H4 (cell line): Measurements from ENCODE around the gene ATPAF2. TPM values are rescaled to one million over a fixed set of nuclear protein-coding genes. Genes with fewer than 3 reads are reported as not detected.

Experiments used
- DNase-seq: peaks from one replicate; pipeline ENCODE4 v3.0.0-alpha.2; 2015; ENCODE audit warnings: low spot score
- total RNA-seq: library from RNA; depleted of rRNA; stranded (reverse); fragments of >200 nt; shearing (Covaris generic); gene quantifications from 2 replicates; pipeline ENCODE4 v1.2.3, GENCODE V29; 2014

Gene ATPAF2
- total RNA-seq, 1 experiment from 2014 or later, result 8.6 TPM

DNA sequence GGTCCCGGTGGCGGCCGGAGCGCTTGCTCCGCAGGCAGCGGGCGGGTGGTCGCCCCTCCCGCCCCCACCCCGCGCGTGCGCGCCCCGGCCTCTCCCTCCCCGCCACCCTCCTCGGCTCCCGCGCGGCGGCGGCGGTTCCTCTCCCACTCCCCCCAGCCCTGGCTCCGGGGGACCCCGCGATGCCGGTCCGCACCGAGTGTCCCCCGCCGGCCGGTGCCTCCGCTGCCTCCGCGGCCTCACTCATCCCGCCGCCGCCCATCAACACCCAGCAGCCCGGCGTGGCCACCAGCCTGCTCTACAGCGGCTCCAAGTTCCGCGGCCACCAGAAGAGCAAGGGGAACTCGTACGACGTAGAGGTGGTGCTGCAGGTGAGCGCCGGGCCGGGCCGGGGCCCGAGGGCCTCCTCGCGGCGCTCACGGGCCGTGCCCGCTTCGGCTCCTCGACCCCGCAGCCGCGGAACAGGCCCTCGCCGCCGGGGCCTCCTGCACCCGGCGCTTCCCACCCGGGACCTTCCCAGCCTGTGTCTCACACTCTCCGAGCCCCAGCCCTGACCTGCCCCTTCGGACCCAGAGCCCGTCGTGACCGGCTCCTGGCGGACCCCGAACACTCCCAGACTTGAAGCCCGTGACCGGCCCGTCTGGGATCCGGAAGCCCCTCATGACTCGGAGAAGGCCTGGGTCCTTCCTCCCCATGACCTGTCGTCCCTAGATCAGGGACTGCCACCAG lies 730 bp upstream of the ATPAF2 start:
- DNase-seq, result no peak

DNA sequence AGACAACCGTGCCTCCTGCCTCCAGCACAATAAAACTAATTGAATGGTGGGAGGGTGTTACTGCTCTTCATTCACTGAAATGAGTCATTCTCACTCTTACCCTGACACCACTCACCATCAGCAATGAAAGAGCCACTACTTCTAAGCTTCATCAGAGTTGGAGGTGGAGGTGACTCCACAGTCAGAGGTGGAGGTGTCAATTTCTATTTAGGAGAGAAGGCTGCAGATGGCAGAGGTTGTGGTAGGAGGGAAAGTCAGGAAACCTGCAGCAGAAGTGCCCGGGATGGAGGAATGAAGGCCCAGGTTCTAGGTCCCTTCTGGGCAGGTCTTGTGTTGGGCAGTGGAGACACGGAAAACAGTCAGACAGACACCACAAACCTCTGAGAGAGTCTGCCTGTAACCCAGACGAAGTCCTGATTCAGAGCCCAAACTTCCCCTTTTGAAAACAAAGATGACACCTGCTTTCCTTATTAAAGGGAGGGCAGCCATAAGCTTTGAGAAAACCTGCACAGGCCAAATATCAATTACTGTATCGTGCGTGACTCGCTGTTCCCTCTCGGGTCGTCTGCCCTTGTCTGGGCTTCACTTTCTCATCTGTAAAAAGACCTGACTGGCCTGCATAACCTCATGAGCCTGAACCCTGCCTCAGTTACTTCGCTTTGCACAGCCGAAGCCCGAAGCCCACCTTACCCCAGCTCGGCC lies 668 bp downstream of the ATPAF2 start:
- DNase-seq, result no peak

DNA sequence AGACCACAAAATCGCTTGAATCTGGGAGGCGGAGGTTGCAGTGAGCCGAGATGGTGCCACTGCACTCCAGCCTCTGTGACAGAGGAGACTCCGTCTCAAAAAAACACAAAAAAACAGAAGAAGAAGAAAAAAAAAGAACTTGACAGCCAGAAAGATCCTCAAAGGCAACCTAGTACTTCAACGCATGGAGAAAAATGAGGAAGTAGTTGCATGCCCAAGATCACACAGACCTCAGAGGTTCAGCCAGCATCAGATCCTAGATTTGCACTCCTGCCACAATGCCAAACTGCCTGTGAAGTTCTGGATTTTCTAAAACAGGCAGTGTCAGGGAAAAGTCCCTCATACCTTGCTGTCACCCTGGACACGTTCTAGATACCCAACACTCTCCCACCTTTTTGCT lies 1.5 kb downstream of the ATPAF2 start:
- DNase-seq, result no peak

DNA sequence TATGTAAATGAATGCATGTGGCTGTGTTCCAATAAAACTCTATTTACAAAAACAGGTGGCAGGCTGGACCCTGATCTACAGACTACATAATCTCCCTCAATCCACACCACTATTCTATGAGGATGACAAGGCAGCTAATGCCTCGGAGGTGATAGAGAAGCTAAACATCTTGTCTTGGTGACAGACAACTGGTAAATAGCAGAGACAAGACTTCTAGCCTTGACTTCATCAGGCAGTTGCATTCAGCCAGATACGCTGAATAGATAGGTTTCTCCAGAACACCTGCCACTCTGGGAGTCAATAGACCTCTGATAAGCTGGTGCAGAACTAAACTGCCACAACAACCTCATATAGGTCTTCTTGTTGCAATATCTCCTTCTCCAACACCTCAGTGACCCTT lies 3.3 kb downstream of the ATPAF2 start:
- no peak for DNase-seq

DNA sequence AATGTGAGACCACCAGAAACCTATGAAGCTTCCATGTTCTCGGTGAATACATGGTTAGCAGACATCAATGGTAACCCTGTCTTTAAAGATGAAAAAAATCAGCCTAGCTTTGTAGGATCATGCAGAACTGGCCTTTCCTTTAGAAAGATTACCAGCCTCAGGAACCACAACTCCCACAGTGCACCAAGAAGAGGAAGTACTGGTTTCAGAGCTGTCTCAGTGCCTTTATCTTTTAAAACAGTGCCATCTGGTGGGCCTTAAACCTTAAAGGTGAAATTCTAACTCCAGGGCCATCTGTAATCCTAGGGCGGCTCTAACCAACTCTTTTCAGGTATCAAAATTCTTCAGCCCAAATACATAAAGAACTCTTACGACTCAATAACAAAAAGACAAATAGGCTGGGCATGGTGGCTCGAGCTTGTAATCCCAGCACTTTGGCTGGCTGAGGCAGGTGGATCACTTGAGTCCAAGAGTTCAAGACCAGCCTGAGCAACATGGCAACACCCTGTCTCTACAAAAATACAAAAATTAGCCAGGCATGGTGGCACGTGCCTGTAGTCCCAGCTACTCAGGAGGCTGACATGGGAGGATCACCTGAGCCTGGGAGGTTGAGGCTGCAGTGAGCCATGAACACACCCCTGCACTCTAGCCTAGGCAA lies 5.4 kb downstream of the ATPAF2 start:
- peak; percentile 82 for DNase-seq

DNA sequence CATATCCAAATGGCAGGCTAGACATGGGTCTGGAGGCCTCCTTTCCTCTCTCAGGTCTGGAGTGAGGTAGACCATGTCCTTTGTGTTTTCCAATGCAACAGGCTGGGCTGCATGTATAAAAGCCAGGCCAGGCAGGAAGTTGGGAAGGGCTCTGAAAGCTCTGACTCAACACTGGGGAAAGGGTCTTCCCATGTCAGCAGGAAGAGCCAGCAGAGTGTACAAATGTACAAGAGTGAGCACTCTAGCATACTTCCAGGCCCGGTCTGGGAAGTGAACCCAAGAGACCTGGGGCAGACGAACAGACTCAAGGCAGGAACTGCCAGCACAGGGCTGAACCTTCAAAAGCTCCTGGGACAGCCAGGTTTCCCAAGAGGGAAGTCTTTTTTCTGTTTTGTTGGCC lies 7.0 kb downstream of the ATPAF2 start:
- no peak for DNase-seq

DNA sequence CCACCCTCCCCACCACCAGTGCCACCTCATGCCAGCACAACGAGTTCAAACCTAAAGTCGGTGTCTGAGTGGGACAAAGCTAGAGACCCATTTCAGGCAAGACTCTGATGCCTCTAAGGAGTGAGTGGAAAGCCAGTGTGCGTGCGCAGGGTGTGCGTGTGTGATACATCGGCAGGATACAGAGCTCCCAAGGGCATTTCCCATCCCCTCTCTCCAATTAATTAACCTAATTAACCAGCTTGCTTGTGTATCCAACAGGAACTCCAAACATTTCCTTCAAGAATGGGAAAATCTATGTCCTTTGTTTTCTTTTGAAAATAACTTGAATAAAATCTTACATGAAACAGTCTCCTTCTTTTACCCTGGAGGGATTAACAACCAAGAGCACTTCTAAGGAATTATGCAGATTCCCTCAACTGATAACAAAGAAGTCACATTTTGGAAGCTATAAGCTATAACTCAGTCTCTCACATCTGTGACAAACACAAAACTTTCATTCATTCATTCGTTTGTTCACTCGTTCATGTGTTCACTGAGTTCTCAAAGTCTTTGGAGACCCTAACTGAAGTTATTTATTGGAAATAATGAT lies 9.9 kb downstream of the ATPAF2 start:
- no peak for DNase-seq

DNA sequence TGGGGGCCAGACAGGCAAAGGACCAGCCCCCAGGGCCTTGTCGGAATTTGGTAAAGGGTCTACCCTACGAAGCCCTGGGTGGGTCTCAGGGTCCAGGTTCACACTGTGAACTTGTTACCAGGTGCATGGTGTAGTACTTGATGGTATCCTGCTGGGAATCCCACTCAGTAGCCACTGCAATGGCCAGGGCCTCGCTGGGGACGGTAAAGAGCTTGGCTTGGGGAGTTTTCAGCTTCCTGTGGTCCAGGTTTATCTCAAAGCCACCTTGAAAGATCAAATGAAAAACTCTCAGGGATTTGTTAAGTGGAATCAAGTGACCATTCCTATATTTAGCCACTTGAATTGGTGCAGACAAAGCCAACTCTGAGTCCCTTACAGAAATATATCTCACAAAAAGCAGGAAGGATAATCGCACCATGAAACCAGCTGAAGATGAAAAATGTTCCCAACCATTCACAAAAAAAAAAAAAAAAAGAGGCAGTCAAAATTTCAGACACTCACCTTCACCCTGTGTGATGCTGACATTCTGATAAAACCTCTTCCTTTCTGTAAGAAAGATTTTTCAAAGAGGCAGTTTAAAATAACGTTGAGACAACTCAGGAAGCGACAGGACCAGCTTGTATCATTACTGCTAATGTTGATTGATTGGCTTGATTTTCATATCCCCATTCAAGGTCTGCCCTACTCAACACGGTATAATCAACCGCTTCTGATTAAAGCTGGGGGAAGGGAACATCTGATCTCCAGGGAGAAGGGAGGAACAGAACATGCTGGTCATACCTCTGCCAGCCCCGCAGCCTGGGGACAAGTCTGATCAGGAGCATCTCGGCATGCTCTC lies 10.6 kb downstream of the ATPAF2 start:
- no peak for DNase-seq

DNA sequence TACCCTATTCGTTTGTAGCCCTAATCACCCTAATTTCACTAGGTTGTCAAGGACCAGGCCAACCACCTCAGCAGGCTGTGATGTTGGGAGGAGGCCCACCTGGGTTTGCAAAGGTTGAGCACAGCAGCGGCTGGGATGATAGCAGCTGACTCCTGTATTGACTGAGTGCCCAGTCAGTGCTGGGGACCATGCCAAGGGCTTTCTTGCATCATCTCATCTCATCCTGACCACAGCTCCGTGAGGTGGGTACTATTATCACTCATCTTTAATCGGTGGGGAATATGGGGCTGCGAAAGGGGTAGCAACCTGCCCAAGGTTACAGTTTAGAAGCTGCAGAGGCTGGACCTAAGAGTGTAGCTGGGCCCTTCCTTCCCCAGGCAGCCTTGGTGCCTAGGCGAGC lies 11.7 kb downstream of the ATPAF2 start:
- DNase-seq, result no peak

DNA sequence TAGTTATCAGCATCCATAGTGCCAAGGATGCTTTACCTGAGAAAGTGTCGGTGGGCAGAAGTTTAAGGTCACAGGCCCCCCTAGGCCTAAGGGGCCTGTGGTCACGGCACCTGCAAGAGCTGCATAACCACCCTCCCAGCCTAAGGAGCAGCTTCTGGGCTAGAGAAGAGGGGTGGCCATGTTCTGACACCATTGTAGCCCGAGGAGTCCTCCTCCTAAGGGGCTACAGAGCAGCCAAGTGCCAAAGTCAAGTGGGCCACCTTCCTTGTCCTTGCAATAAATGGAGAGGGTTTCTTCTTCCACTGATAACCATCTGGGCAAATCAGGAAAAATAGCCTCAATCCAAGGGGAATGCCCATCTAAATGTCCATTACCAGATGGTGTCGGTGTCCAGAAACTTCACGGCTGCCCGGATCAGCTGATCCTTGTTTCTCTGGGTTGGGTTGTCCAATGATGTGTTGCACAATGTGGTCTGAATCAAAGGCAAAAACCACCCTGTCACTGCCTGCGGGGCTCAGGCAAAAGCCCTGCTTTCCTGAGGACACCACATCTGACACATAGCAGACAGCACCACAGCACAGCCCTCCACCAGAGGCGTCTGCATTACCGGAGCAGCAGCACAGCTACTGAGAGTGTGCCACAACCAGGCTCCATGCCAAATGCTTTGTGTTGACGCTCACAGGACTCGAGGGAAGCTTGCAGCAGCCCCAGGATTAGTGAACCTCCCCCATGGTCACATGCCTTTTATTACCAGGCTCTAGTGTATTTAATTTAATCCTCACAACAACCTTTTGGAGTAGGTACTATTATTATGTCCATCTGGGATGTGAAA lies 12.8 kb downstream of the ATPAF2 start:
- DNase-seq, result peak; percentile 88

DNA sequence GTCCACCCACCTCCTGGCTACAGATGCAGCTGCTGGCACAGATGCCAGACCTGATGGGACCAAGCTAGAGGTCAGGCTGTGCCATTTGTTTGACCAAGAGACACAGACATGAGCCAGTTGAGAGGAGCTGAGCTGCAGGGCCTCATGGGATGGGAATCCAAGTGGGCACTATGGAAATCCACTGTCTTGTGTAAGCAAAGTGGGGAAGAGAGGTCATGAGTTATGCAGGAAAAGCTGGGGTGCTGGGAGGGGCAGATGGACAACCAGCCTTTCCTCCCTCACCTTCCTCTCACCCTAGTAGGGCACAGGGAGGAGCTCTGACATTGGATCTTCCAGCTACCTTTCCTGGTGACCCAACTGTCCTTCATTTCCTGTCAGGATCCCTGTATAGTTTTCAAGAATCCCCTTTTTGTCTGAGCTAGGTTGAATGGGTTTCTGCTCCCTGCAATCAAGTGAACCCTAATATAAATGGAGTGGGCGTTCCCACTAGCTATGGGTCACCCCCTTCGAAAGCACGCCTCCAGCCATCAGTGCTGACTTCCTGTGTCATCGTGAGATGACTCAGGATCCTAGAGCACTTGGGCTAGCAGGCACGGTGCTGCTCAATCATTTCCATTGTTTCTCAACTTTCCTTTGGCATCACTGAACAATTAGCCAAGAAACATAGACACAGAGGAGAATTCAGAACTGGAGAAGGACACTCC lies 13.6 kb downstream of the ATPAF2 start:
- peak; percentile 47 for DNase-seq

DNA sequence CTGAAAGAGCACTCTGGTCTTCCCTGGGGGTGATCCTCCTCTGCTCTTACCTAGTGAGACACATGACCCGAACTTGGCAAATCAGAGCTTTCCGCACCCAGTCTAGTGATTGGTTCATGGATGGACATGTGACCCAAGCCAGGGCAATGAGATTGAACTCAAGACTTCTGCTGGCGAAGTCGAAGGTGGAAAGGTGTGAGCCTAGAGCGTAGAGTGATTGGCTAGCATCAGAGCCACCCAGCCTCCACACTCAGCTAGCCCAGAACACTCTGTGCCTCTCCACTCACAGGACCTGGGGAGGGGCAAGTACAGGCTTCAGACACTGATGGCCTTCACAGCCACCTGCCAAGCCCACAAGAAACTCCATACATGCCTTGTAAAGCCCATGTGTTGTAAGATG lies 17.6 kb downstream of the ATPAF2 start:
- no peak for DNase-seq

DNA sequence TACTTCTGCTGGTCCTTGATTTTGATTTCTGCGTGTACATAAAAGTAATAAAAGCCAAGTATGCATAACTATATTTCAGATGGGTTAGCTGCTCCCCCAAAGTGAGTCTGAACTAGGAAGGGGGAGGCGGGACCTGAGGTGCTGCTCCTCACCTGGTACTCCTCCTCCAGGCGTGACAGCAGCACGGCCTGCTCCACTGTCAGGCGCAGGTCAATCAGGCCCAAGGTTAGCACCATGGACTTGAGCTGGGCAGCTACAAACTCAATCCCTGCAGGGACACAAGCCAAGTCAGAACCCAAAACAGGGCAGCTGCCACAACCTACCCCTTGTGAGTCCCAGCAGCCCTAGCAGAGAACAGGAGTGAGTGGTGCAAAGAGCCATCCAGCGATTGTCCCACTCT lies 18.0 kb downstream of the ATPAF2 start:
- no peak for DNase-seq

DNA sequence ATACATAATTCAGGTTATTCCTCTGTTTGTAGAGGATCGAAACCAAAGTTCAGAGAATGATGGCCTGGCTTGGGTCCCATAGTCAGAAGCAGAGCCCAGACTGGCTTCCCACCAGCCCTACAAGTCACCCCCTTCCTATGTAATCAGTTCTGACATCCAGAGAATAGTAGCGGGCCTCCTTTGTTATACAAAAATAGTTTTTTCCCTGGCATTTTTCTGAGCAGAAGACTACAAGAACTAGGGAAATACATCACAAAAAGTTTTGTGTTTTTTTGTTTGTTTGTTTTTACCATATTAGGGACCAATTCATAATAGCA lies 19.2 kb downstream of the ATPAF2 start:
- no peak for DNase-seq

DNA sequence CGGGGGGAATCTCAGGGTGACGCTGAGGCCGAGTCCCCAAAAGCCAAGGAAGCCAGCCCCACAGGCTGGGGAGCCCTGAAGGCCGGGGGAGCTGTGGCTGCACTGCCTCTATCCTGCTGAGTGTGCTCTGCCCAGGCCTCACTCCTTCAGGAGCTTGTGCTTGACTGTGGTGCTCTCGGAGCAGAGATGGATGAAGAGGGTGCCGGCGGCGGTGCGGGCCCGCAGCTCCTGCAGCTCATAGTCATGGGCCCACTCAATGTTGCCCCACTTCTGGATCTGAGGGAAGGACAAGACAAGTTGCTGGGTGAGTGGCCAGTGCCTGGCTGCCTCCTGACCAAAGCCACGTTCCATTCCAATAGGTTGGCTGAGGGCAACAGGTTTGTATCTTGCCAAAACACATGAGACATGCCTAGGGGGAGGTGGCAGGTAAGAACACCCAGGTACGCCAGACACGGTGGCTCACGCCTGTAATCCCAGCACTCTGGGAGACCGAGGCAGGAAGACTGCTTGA lies 20.5 kb downstream of the ATPAF2 start:
- no peak for DNase-seq

DNA sequence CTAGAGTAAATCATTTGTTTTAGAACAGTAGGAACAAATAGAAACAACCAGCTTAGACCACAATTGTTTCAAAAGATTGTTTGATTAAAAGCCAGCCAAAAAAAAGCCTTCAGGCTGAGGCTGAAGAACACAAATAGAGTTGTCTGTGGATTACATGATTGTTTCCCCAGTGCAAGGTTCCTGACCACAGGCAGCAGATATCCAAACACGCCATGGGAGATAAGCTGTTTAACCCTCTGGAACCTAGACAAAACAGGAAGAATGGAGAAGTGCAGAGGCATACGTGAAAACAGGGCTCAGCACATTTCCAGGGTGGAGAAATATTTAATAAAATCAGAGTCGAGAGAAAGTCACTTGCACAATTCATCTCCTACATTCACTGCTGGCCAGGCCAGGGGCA lies 21.0 kb downstream of the ATPAF2 start:
- peak; percentile 30 for DNase-seq

DNA sequence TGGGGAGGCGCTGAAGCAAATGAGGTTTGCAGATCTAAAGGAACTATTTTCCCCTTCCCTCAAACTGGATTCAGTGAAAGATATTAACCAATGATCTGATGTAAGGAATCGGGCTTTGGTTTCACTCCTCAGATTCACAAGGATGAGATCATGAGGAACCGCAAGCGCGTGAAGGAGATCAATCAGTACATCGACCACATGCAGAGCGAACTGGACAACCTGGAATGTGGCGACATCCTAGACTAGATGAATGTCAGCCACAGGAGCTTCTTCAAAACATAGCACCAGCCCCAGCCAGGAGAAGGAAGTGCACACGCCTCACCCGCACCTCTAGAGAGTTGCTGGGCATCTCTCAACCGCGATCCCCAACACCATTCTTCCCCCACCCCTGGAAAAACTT lies 22.5 kb downstream of the ATPAF2 start:
- DNase-seq, result no peak

DNA sequence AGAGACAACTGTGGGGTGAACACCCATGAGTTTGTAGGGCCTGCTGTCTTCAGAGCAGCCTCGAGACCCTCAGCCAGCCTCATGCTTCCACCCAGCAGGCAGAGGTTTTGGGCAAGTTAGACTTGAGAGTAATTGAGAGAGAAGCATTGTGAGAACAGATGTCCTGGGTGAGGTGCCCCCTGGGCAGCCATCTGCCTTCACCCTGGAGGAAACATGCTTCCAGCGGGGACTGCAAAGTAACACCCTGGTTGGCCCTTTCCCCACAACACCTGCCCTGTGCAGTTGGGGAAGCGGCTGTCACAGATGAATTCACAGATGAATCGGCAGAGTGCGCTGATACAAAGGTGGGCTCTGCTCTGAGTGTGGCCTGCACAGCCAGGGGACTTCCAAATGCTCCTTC lies 23.4 kb downstream of the ATPAF2 start:
- DNase-seq, result no peak

DNA sequence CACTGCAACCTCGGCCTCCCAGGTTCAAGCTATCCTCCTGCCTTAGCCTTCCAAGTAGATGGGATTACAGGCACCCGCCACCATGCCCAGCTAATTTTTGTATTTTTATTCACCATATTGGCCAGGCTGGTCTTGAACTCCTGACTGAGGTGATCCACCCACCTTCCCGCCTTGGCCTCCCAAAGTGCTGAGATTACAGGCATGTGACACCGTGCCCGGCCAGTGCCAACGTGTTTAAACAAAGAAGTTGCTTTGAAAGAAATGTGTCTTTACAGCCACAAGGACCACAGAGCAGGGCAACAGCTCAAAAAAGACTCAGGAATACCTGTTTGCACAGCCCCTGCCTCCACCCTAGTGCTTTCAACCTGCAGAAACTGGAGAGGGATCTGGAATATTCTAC lies 25.0 kb downstream of the ATPAF2 start:
- DNase-seq, result no peak

DNA sequence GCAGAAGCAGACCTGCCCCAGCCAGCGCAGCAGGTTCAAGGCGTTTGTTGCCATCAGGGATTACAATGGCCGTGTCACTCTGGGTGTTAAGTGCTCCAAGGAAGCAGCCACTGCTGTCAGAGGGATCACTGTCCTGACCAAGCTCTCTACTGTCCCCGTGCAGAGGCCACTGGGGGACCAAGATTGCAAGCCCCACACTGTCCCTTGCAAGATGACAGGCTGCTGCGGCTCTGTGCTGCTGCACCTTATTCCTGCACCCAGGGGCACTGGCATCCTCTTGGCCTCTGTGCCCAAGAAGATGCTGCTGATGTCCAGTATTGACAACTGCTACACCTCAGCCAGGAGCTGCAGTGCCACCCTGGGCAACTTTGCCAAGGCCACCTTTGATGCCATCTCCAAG lies 27.7 kb downstream of the ATPAF2 start:
- no peak for DNase-seq
